DMS79 (cell line): ENCODE data around the gene TOE1.

Experiments used
- DNase-seq: peaks from one replicate; lab custom pipeline; 2025; lab: John Stamatoyannopoulos, UW

The TOE1 gene

GRCh38 chr1:45326627-45327623 is 13.0 kb upstream of the TOE1 start, which contains the start of gene HPDL:
HPDL (plus strand) TSS chr1:45326895; CDS start chr1:45327149, 254 bp downstream.
- DNase-seq: peak; percentile 65

GRCh38 chr1:45327644-45328515 is 12.1 kb upstream of the TOE1 start:
- DNase-seq: no peak

GRCh38 chr1:45328680-45329079 is 11.3 kb upstream of the TOE1 start:
- DNase-seq: no peak

- no peak for DNase-seq
Measured at GRCh38 chr1:45329445-45329844, 10.5 kb upstream of the TOE1 start.

- DNase-seq: no peak
Measured at GRCh38 chr1:45331436-45332345, 8.3 kb upstream of the TOE1 start.

- no peak for DNase-seq
Measured at GRCh38 chr1:45332346-45332720, 7.6 kb upstream of the TOE1 start.

GRCh38 chr1:45334308-45335245 is 5.4 kb upstream of the TOE1 start:
- DNase-seq: no peak

- DNase-seq: no peak
Measured at GRCh38 chr1:45335855-45336324, 4.1 kb upstream of the TOE1 start.

- DNase-seq: no peak
Measured at GRCh38 chr1:45337630-45338325, 2.2 kb upstream of the TOE1 start.

GRCh38 chr1:45340816-45341466 is 971 bp downstream of the TOE1 start:
- DNase-seq: no peak

- no peak for DNase-seq
Measured at GRCh38 chr1:45344499-45344898, 4.5 kb downstream of the TOE1 start.

- no peak for DNase-seq
Measured at GRCh38 chr1:45345014-45345413, 5.0 kb downstream of the TOE1 start.

- DNase-seq: no peak
Measured at GRCh38 chr1:45346473-45346872, 6.5 kb downstream of the TOE1 start.

GRCh38 chr1:45348020-45348419 is 8.1 kb downstream of the TOE1 start:
- DNase-seq: no peak

GRCh38 chr1:45348609-45348965 is 8.6 kb downstream of the TOE1 start:
- DNase-seq: no peak

GRCh38 chr1:45348966-45349677 is 9.2 kb downstream of the TOE1 start:
- no peak for DNase-seq

GRCh38 chr1:45351508-45351907 is 11.5 kb downstream of the TOE1 start:
- no peak for DNase-seq

GRCh38 chr1:45353685-45354084 is 13.7 kb downstream of the TOE1 start:
- no peak for DNase-seq

GRCh38 chr1:45354838-45355237 is 14.9 kb downstream of the TOE1 start:
- DNase-seq: no peak
